ENCODE results near the gene ZNF837.
A peak's percentile ranks its signal among the peaks of the same experiment; 100 is the strongest.

The ZNF837 gene

GRCh38 chr19:58332697-58333096, 48.1 kb downstream of the ZNF837 start:
- no peak for TF ChIP-seq EZH2phosphoT487 (IDR thresholded peaks at IDR 0.05; ENCODE audit: low read depth)
- TF ChIP-seq CTCF (IDR thresholded peaks at IDR 0.05; ENCODE audit: low read depth, low read length), result no peak
- H3K9ac ChIP-seq (ENCODE audit: low read length), result no peak overlapping the region
- peaks cover 12% of the 10 kb centered on the region for H3K79me2 ChIP-seq (ENCODE audit: low read length)
- no peaks in the 10 kb centered on the region for H4K20me1 ChIP-seq (ENCODE audit: insufficient read depth, low read length)
- no peak overlapping the region for H2AFZ ChIP-seq (ENCODE audit: low read depth, low read length)
- H3K4me3 ChIP-seq (ENCODE audit: low read length), result no peak overlapping the region
- peaks cover 3% of the 10 kb centered on the region; the same call in 1 of the 2 replicates for H3K4me1 ChIP-seq (ENCODE audit: low read length)
- no peaks in the 10 kb centered on the region for H3K27me3 ChIP-seq (ENCODE audit: low read depth, low read length)
- H3K9me3 ChIP-seq (ENCODE audit: insufficient read depth, low read length), result no peaks in the 10 kb centered on the region
- no peak overlapping the region for H3K27ac ChIP-seq (ENCODE audit: low read length)
- no peak overlapping the region for H3K4me2 ChIP-seq (ENCODE audit: low read length)
- peaks cover 3% of the 10 kb centered on the region for H3K36me3 ChIP-seq (replicated peaks; ENCODE audit: low read depth, low read length)

GRCh38 chr19:58330458-58330857, 50.4 kb downstream of the ZNF837 start:
- Histone ChIP-seq H3K79me2 (ENCODE audit: low read length) (peaks cover 29% of the 10 kb centered on the region), H4K20me1 (ENCODE audit: insufficient read depth, low read length) (no peaks in the 10 kb centered on the region), H3K9me3 (ENCODE audit: insufficient read depth, low read length) (no peaks in the 10 kb centered on the region), H3K27ac (ENCODE audit: low read length) (no peak overlapping the region), H3K9ac (ENCODE audit: low read length) (no peak overlapping the region), H2AFZ (ENCODE audit: low read depth, low read length) (no peak overlapping the region), H3K4me1 (ENCODE audit: low read length) (peaks cover 13% of the 10 kb centered on the region), H3K36me3 (replicated peaks; ENCODE audit: low read depth, low read length) (no peaks in the 10 kb centered on the region), H3K27me3 (ENCODE audit: low read depth, low read length) (no peaks in the 10 kb centered on the region), H3K4me2 (ENCODE audit: low read length) (no peak overlapping the region), H3K4me3 (ENCODE audit: low read length) (no peak overlapping the region)
- no peak for TF ChIP-seq CTCF (IDR thresholded peaks at IDR 0.05; ENCODE audit: low read depth, low read length)
- TF ChIP-seq EZH2phosphoT487 (IDR thresholded peaks at IDR 0.05; ENCODE audit: low read depth), result no peak

GRCh38 chr19:58328999-58329398, 51.8 kb downstream of the ZNF837 start:
- no peak overlapping the region for H3K4me2 ChIP-seq (ENCODE audit: low read length)
- no peak overlapping the region for H2AFZ ChIP-seq (ENCODE audit: low read depth, low read length)
- H3K9ac ChIP-seq (ENCODE audit: low read length), result no peak overlapping the region
- H3K4me1 ChIP-seq (ENCODE audit: low read length), result peaks cover 14% of the 10 kb centered on the region
- H4K20me1 ChIP-seq (ENCODE audit: insufficient read depth, low read length), result no peaks in the 10 kb centered on the region
- TF ChIP-seq EZH2phosphoT487 (IDR thresholded peaks at IDR 0.05; ENCODE audit: low read depth), result no peak
- peak; percentile 61 for TF ChIP-seq CTCF (IDR thresholded peaks at IDR 0.05; ENCODE audit: low read depth, low read length)
- no peaks in the 10 kb centered on the region for H3K27me3 ChIP-seq (ENCODE audit: low read depth, low read length)
- H3K36me3 ChIP-seq (replicated peaks; ENCODE audit: low read depth, low read length), result no peaks in the 10 kb centered on the region
- H3K9me3 ChIP-seq (ENCODE audit: insufficient read depth, low read length), result no peaks in the 10 kb centered on the region
- no peak overlapping the region for H3K27ac ChIP-seq (ENCODE audit: low read length)
- no peak overlapping the region for H3K4me3 ChIP-seq (ENCODE audit: low read length)
- H3K79me2 ChIP-seq (ENCODE audit: low read length), result peaks cover 38% of the 10 kb centered on the region

- no peaks in the 10 kb centered on the region for H4K20me1 ChIP-seq (ENCODE audit: insufficient read depth, low read length)
- peak within 1 kb of the TSS; percentile 94 for H3K4me2 ChIP-seq (ENCODE audit: low read length)
- peaks cover 38% of the 10 kb centered on the region for H3K79me2 ChIP-seq (ENCODE audit: low read length)
- peaks cover 14% of the 10 kb centered on the region for H3K4me1 ChIP-seq (ENCODE audit: low read length)
- H3K27ac ChIP-seq (ENCODE audit: low read length), result peak within 1 kb of the TSS; percentile 41
- peak within 1 kb of the TSS; percentile 77 for H3K9ac ChIP-seq (ENCODE audit: low read length)
- H3K4me3 ChIP-seq (ENCODE audit: low read length), result peak within 1 kb of the TSS; percentile 95
- no peaks in the 10 kb centered on the region for H3K9me3 ChIP-seq (ENCODE audit: insufficient read depth, low read length)
- no peaks in the 10 kb centered on the region for H3K36me3 ChIP-seq (replicated peaks; ENCODE audit: low read depth, low read length)
- peak within 1 kb of the TSS; percentile 81 for H2AFZ ChIP-seq (ENCODE audit: low read depth, low read length)
- TF ChIP-seq EZH2phosphoT487 (IDR thresholded peaks at IDR 0.05; ENCODE audit: low read depth), result no peak
- no peak for TF ChIP-seq CTCF (IDR thresholded peaks at IDR 0.05; ENCODE audit: low read depth, low read length)
- no peaks in the 10 kb centered on the region for H3K27me3 ChIP-seq (ENCODE audit: low read depth, low read length)
Observed at GRCh38 chr19:58326914-58327726, 53.7 kb downstream of the ZNF837 start, which contains the start of gene ZSCAN22. Gene ZSCAN22, plus strand, starts transcription at chr19:58326994. Its CDS starts 7,809 bp downstream, at chr19:58334803.
